HEK293 (cell line): Measurements from ENCODE around the gene POLD4.
A peak's percentile ranks its signal among the peaks of the same experiment; 100 is the strongest.

Experiments used
- CTCF ChIA-PET: fragments of 350-600 bp; formaldehyde crosslinking; extraction: SDS; loops from one replicate; lab custom pipeline; 2021; ENCODE audit warnings: antibody characterized with exemption; lab: Yijun Ruan, JAX
- POLR2A ChIA-PET: fragments of 300-600 bp; formaldehyde crosslinking; extraction: SDS; loops from one replicate; lab custom pipeline; 2020; ENCODE audit warnings: antibody characterized with exemption, inconsistent platforms; lab: Yijun Ruan, JAX
- H3K27ac ChIP-seq: fragments of 200-500 bp; sonication (Bioruptor generic); 2 replicates; pipeline ENCODE4 v1.5.1; 2014; ENCODE audit warnings: low read depth, low read length, control low read depth, inconsistent platforms; ENCODE audit errors: extremely low read depth
- H3K36me3 ChIP-seq, 2 experiments: fragments of 200-500 bp in 1 of 2; sonication (Bioruptor generic) in 1 of 2; 1 replicate in 1 of 2; 2 replicates in 1 of 2; pipeline ENCODE4 v1.5.1; 2014 to 2017; ENCODE audit warnings: inconsistent platforms in 2 of 2, low read length in 2 of 2; ENCODE audit not compliant: control insufficient read depth in 2 of 2, insufficient read depth in 1 of 2
- H3K4me1 ChIP-seq: fragments of 200-500 bp; sonication (Bioruptor generic); 2 replicates; pipeline ENCODE4 v1.5.1; 2014; ENCODE audit warnings: mild to moderate bottlenecking, low read length, inconsistent platforms; ENCODE audit not compliant: control insufficient read depth, insufficient read depth
- H3K4me3 ChIP-seq: 2 replicates; pipeline ENCODE4 v1.5.1; 2011; ENCODE audit warnings: low read depth, mild to moderate bottlenecking, control low read depth, low read length, moderate library complexity
- H3K9me3 ChIP-seq: fragments of 200-500 bp; sonication (Bioruptor generic); 2 replicates; pipeline ENCODE4 v1.5.1; 2014; ENCODE audit warnings: low read depth, low read length, inconsistent platforms; ENCODE audit not compliant: control insufficient read depth, insufficient read depth
- ELK4 ChIP-seq: IDR thresholded peaks from 2 replicates; pipeline ENCODE4 v1.6.1; 2011; ENCODE audit warnings: mild to moderate bottlenecking, low read depth, low read length, borderline replicate concordance
- SP2 ChIP-seq: fragments of 450-650 bp; formaldehyde crosslinking; IDR thresholded peaks from 2 replicates; pipeline ENCODE4 v1.5.1; 2016; ENCODE audit warnings: missing biosample characterization, missing genetic modification characterization
- SP3 ChIP-seq: fragments of 450-650 bp; formaldehyde crosslinking; IDR thresholded peaks from 2 replicates; pipeline ENCODE4 v1.5.1; 2016; ENCODE audit warnings: missing biosample characterization, missing genetic modification characterization
- YY1 ChIP-seq: fragments of 450-650 bp; formaldehyde crosslinking; IDR thresholded peaks from 2 replicates; pipeline ENCODE4 v1.5.1; 2018; ENCODE audit warnings: missing biosample characterization, missing genetic modification characterization
- ZBTB11 ChIP-seq: fragments of 450-650 bp; formaldehyde crosslinking; conservative IDR thresholded peaks from 2 replicates; pipeline ENCODE4 v1.5.1; 2016; ENCODE audit warnings: low read depth, missing biosample characterization, missing genetic modification characterization
- ZBTB20 ChIP-seq: fragments of 450-650 bp; formaldehyde crosslinking; IDR thresholded peaks from 2 replicates; pipeline ENCODE4 v1.5.1; 2016; ENCODE audit warnings: missing biosample characterization, missing genetic modification characterization
- ZBTB7A ChIP-seq: fragments of 450-650 bp; formaldehyde crosslinking; IDR thresholded peaks from 2 replicates; pipeline ENCODE4 v1.5.1; 2016; ENCODE audit warnings: low read depth, missing biosample characterization, missing genetic modification characterization
- ZBTB8A ChIP-seq: fragments of 450-650 bp; formaldehyde crosslinking; IDR thresholded peaks from 2 replicates; pipeline ENCODE4 v1.5.1; 2016; ENCODE audit warnings: missing biosample characterization, missing genetic modification characterization
- ZNF184 ChIP-seq: fragments of 450-650 bp; IDR thresholded peaks from 2 replicates; pipeline ENCODE4 v1.5.1; 2018; ENCODE audit warnings: missing biosample characterization, mild to moderate bottlenecking, missing genetic modification characterization
- ZNF266 ChIP-seq: fragments of 450-650 bp; formaldehyde crosslinking; IDR thresholded peaks from 2 replicates; pipeline ENCODE4 v1.5.1; 2016; ENCODE audit warnings: missing biosample characterization, missing genetic modification characterization, low read depth
- ZNF274 ChIP-seq, 2 experiments: fragments of 200-500 bp in 1 of 2; fragments of 450-650 bp in 1 of 2; sonication (Bioruptor generic) in 1 of 2; formaldehyde crosslinking in 1 of 2; IDR thresholded peaks; 2 replicates each; pipeline versions ENCODE4 v1.5.1 to v1.6.1; 2014 to 2016; ENCODE audit warnings: borderline replicate concordance in 1 of 2, inconsistent platforms in 1 of 2, low read length in 1 of 2, missing biosample characterization in 1 of 2, missing genetic modification characterization in 1 of 2
- ZNF335 ChIP-seq: fragments of 450-650 bp; formaldehyde crosslinking; conservative IDR thresholded peaks from 2 replicates; pipeline ENCODE4 v1.5.1; 2016; ENCODE audit warnings: missing biosample characterization, missing genetic modification characterization
- ZNF433 ChIP-seq: fragments of 450-650 bp; formaldehyde crosslinking; IDR thresholded peaks from 2 replicates; pipeline ENCODE4 v1.5.1; 2016; ENCODE audit warnings: missing biosample characterization, missing genetic modification characterization, low read depth
- ZNF449 ChIP-seq: fragments of 450-650 bp; formaldehyde crosslinking; IDR thresholded peaks from 2 replicates; pipeline ENCODE4 v1.5.1; 2017; ENCODE audit warnings: missing biosample characterization, mild to moderate bottlenecking, missing genetic modification characterization, moderate library complexity
- ZNF561 ChIP-seq: fragments of 450-650 bp; IDR thresholded peaks from 2 replicates; pipeline ENCODE4 v1.5.1; 2018; ENCODE audit warnings: missing biosample characterization, missing genetic modification characterization, borderline replicate concordance
- ZNF585B ChIP-seq: fragments of 450-650 bp; formaldehyde crosslinking; IDR thresholded peaks from 2 replicates; pipeline ENCODE4 v1.5.1; 2016; ENCODE audit warnings: missing biosample characterization, missing genetic modification characterization
- ZNF654 ChIP-seq: fragments of 450-650 bp; formaldehyde crosslinking; IDR thresholded peaks from 2 replicates; pipeline ENCODE4 v1.5.1; 2016; ENCODE audit warnings: low read depth, missing biosample characterization, missing genetic modification characterization
- ZNF777 ChIP-seq: fragments of 450-650 bp; formaldehyde crosslinking; IDR thresholded peaks from 2 replicates; pipeline ENCODE4 v1.5.1; 2017; ENCODE audit warnings: missing biosample characterization, missing genetic modification characterization, borderline replicate concordance
- TF ChIP-seq, protein P1 (sequence below): fragments of 450-650 bp; formaldehyde crosslinking; optimal IDR thresholded peaks from 2 replicates; pipeline ENCODE3; 2016; ENCODE audit warnings: missing biosample characterization, mild to moderate bottlenecking, missing genetic modification characterization
- TF ChIP-seq, protein P2 (sequence below): fragments of 450-650 bp; formaldehyde crosslinking; IDR thresholded peaks from 2 replicates; pipeline ENCODE4 v1.5.1; 2016; ENCODE audit warnings: missing biosample characterization, missing genetic modification characterization

POLD4 gene

DNA sequence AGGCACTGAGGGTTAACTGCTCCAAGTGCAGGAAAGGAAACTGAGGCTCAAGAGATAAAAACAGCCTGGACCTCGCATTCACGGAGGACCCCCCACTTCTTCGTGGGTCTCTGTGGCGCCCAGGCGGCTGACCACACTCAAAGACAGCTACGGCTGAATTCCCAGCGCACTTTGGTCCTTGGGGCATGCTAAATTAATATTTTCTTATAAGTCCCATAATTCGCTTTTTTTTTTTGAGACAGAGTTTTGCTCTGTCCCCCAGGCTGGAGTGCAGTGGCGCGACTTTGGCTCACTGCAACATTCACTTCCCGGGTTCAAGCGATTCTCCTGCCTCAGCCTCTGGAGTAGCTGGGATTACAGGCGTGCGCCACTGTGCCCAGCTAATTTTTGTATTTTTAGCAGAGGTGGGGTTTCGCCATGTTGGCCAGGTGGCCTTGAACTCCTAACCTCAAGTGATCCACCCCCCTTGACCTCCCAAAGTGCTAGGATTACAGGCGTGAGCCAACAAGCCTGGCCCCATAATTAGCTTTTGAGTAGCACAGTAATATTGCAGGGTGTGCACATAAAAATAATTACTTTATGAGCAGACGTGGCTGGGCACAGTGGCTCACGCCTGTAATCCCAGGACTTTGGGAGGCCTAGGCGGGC, 49.0 kb upstream of the POLD4 start (continued):
- TF ChIP-seq ZNF449 = 0 out of 2 replicates have a peak, but pooled peaks have one; percentile 10

DNA sequence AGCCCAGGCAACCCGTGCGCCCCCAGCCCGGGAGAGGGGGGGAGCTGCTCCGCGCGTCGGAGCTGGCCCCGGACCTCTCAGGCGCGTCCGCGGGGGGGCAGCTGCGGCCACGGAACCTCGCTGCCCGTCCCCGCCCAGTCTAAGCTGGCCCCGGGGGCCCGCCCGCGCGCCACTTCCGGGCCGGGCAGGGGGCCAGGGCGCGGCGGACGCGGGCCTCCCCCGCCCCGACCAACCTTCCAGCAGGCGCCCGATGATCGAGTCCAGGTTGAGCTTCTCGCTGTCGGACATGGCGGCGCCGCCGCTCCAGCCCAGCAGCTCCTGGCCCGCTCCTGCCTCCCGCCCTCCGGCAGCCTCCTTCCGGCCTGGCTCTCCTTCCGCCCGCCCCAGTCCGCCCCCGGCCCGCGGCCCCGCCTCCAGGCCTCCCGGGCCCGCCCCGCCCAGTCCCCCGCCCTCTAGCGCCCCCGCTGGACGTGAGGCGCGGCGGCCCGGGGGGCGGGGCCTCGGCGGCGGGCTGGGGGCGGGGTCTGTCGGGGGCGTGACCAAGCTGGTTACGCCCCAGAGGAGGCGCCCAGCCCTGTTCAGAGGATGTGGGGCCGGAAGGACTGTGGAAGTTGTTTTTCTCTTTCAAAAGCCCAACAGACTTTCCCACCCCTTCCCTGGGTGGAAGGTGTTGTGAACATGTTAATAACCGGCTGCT, 48.3 kb upstream of the POLD4 start, which contains the start of gene PPP1CA:
Gene PPP1CA (minus strand): TSS at position 364 of the 697 bp plus-strand sequence. CDS start 76 bp downstream, at position 288.
- TF ChIP-seq ZNF433 (tag by site-specific recombination) (no peak), ZNF335 (peak; percentile 1; the same call in 1 of the 2 replicates), ZNF449 (peak; percentile 94), ZBTB8A (tag by site-specific recombination) (0 out of 2 replicates have a peak, but pooled peaks have one; percentile 34), ZNF777 (tag by site-specific recombination) (no peak), ZNF654 (tag by site-specific recombination) (no peak), ZBTB20 (tag by site-specific recombination) (0 out of 2 replicates have a peak, but pooled peaks have one; percentile 4), SP3 (tag by site-specific recombination) (peak; percentile 37; the same call in 1 of the 2 replicates), ZNF184 (no peak), ZBTB11 (tag by site-specific recombination) (0 out of 2 replicates have a peak, but pooled peaks have one; percentile 22), ZNF274 (IDR thresholded peaks at IDR 0.05; ENCODE audit: low read length) (no peak), ZNF274 (tag by site-specific recombination; IDR thresholded peaks at IDR 0.05; ENCODE audit: borderline replicate concordance) (no peak), YY1 (tag by site-specific recombination) (peak; percentile 23; the same call in 1 of the 2 replicates), ZNF561 (tag by site-specific recombination) (0 out of 2 replicates have a peak, but pooled peaks have one; percentile 22), SP2 (tag by site-specific recombination) (peak; percentile 53), ZNF585B (tag by site-specific recombination) (no peak), ELK4 (peak; percentile 29; the same call in 1 of the 2 replicates), ZBTB7A (tag by site-specific recombination) (no peak), ZNF266 (tag by site-specific recombination) (no peak)
- TF ChIP-seq, protein P1, sequence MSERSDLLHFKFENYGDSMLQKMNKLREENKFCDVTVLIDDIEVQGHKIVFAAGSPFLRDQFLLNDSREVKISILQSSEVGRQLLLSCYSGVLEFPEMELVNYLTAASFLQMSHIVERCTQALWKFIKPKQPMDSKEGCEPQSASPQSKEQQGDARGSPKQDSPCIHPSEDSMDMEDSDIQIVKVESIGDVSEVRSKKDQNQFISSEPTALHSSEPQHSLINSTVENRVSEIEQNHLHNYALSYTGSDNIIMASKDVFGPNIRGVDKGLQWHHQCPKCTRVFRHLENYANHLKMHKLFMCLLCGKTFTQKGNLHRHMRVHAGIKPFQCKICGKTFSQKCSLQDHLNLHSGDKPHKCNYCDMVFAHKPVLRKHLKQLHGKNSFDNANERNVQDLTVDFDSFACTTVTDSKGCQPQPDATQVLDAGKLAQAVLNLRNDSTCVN = peak; percentile 10
- TF ChIP-seq, protein P2, sequence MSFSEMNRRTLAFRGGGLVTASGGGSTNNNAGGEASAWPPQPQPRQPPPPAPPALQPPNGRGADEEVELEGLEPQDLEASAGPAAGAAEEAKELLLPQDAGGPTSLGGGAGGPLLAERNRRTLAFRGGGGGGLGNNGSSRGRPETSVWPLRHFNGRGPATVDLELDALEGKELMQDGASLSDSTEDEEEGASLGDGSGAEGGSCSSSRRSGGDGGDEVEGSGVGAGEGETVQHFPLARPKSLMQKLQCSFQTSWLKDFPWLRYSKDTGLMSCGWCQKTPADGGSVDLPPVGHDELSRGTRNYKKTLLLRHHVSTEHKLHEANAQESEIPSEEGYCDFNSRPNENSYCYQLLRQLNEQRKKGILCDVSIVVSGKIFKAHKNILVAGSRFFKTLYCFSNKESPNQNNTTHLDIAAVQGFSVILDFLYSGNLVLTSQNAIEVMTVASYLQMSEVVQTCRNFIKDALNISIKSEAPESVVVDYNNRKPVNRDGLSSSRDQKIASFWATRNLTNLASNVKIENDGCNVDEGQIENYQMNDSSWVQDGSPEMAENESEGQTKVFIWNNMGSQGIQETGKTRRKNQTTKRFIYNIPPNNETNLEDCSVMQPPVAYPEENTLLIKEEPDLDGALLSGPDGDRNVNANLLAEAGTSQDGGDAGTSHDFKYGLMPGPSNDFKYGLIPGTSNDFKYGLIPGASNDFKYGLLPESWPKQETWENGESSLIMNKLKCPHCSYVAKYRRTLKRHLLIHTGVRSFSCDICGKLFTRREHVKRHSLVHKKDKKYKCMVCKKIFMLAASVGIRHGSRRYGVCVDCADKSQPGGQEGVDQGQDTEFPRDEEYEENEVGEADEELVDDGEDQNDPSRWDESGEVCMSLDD (tag by site-specific recombination) = peak; percentile 4; the same call in 1 of the 2 replicates
- ChIA-PET POLR2A (interaction anchor here (0.7 to 3.3 kb wide), 26 partner anchors 9 to 228 kb away, joined by 3 to 53 read pairs (median 6); partner anchors contain the start of genes AIP, CORO1B, GPR152 and GSTP1), CTCF (interaction anchor here (0.5 to 2.8 kb wide), 26 partner anchors 9 to 475 kb away, joined by 3 to 20 read pairs (median 5); partner anchors contain the start of genes PITPNM1, RAD9A and TMEM134)
- peak within 1 kb of the TSS; percentile 88 for H3K27ac ChIP-seq
- no peaks in the 10 kb centered on the region for H3K9me3 ChIP-seq
- no peaks in the 10 kb centered on the region for H3K4me1 ChIP-seq
- peak within 1 kb of the TSS; percentile 79 for H3K4me3 ChIP-seq
- H3K36me3 ChIP-seq = peaks cover 0 to 39% of the 10 kb centered on the region in 2 experiments; a peak in 1 of 3 replicates
